Measurements from ENCODE around the gene SPON2. TPM values are rescaled to one million over a fixed set of nuclear protein-coding genes. Genes with fewer than 3 reads are reported as not detected.
"Not testable (repeated sequence)": the region's sequence is repeated elsewhere in the genome, so short reads cannot be mapped to it uniquely, and the experiment has no call there.

Gene SPON2
- polyA plus RNA-seq, 4 donors = 12.7 to 61.0 (median 44.3) TPM

DNA sequence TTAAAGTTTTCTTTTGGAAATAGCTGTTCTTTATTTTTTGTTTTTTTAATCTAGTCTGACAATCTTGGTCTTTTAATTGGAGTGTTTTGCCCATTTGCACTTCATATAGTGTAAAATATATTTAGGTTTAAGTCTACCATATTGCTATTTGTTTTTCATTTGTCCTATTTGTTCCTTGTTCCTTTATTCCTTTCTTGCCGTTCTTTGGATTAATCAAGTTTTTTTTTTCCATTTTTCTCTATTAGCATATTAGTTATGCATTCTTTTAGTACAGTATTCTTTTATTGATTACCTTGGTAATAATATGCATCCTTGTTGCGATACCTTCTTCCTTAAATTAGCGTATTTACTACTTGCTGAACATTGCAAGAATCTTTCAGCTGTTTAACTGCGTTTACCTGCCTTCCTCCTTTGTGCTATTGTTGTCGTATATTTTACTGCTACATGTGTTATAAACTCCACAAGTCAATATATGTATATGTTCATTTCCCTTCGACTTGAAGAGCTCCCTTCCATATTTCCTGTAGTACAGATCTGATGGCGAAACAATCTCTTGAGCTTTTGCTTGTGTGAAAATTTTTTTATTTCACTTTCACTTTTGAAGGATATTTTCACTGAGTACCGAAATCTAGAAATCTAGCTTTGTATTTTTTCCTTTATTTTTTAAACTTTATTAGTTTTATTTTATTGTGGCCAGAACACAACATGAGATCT lies 35.2 kb downstream of the SPON2 start:
- Histone ChIP-seq H3K27me3 (ENCODE audit: control insufficient read depth in 3 of 3, insufficient read depth in 3 of 3, low read length in 3 of 3) (no peaks in the 10 kb centered on the region), H3K27ac (ENCODE audit: low read depth in 1 of 3, low read length in 2 of 3) (no peak overlapping the region), H3K36me3 (ENCODE audit: control insufficient read depth in 3 of 3, insufficient read depth in 2 of 3, low read depth in 1 of 3, low read length in 3 of 3) (no peaks in the 10 kb centered on the region), H3K9me3 (ENCODE audit: control insufficient read depth in 2 of 2, insufficient read depth in 1 of 2, low read depth in 1 of 2, low read length in 1 of 2) (no peaks in the 10 kb centered on the region), H3K4me1 (ENCODE audit: control insufficient read depth in 3 of 3, insufficient read depth in 2 of 3, low read depth in 1 of 3, low read length in 2 of 3) (peaks cover 0 to 3% (median 0%) of the 10 kb centered on the region in 3 donors), H3K4me3 (ENCODE audit: low read depth in 1 of 3, low read length in 3 of 3) (peak overlapping the region in 1 of 3 donors; percentile 11)
- peak in 1 of 2 donors; percentile 49 for DNase-seq
- WGBS, 3 donors = 29 to 53% (median 32%) methylated on average over 8 of the region's 8 CpGs
- peak; percentile 30 for FAIRE-seq

DNA sequence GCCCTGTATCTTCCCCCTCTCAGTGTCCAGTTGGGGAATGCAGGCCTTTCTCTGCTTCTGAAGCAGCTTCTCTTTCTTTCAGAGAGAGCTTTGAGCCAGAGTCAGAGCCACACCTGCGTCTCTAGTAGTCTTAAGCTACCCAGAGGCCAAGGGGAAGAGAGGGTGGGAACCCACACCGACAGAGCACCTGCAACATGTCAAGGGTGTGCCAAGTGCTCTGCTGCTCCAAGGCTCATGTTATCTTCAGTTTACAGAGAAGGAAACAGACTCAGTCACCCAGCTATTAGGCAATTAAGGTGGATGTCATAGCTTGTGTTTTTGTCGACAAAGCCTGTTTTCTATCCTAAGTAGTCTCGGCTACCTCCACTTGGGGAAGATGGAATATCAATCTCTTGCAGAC lies 36.3 kb downstream of the SPON2 start:
- FAIRE-seq (no peak), DNase-seq (peak; percentile 78 to 87)
- no peak overlapping the region for H3K4me3 ChIP-seq (ENCODE audit: low read depth in 1 of 3, low read length in 3 of 3)
- H3K9me3 ChIP-seq (ENCODE audit: control insufficient read depth in 2 of 2, insufficient read depth in 1 of 2, low read depth in 1 of 2, low read length in 1 of 2) = no peaks in the 10 kb centered on the region
- no peaks in the 10 kb centered on the region for H3K36me3 ChIP-seq (ENCODE audit: control insufficient read depth in 3 of 3, insufficient read depth in 2 of 3, low read depth in 1 of 3, low read length in 3 of 3)
- H3K27me3 ChIP-seq (ENCODE audit: control insufficient read depth in 3 of 3, insufficient read depth in 3 of 3, low read length in 3 of 3) = no peaks in the 10 kb centered on the region
- peak overlapping the region in 1 of 3 donors; percentile 18 for H3K27ac ChIP-seq (ENCODE audit: low read depth in 1 of 3, low read length in 2 of 3)
- WGBS, 3 donors = 7 to 30% (median 21%) methylated on average over 4 of the region's 4 CpGs
- H3K4me1 ChIP-seq (ENCODE audit: control insufficient read depth in 3 of 3, insufficient read depth in 2 of 3, low read depth in 1 of 3, low read length in 2 of 3) = peaks cover 0 to 3% (median 0%) of the 10 kb centered on the region in 3 donors

DNA sequence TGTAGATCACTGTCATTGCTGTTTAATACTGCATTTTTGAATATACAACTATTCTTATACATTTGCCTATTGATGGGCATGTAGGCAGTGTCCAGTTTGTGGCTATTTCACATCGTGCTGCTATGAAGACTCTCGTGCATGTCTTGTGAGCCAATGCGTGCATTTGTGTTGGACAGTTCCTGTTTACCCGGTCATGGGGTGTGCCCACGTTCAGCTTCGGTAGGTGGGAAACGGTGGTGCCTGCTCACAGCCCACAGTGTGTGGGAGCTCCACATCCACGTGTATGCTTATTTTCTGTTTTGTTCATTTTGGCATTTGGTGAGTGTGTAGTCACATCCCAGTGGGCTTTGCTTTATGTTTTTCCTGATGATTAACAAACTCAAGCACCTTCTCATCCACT lies 39.4 kb downstream of the SPON2 start:
- H3K27me3 ChIP-seq (ENCODE audit: control insufficient read depth in 3 of 3, insufficient read depth in 3 of 3, low read length in 3 of 3) = no peaks in the 10 kb centered on the region
- H3K4me1 ChIP-seq (ENCODE audit: control insufficient read depth in 3 of 3, insufficient read depth in 2 of 3, low read depth in 1 of 3, low read length in 2 of 3) = peaks cover 0 to 3% (median 0%) of the 10 kb centered on the region in 3 donors
- H3K27ac ChIP-seq (ENCODE audit: low read depth in 1 of 3, low read length in 2 of 3) = no peak overlapping the region
- DNase-seq (no peak), FAIRE-seq (no peak)
- no peaks in the 10 kb centered on the region for H3K9me3 ChIP-seq (ENCODE audit: control insufficient read depth in 2 of 2, insufficient read depth in 1 of 2, low read depth in 1 of 2, low read length in 1 of 2)
- 66 to 76% (median 75%) methylated on average over 8 of the region's 8 CpGs for WGBS, 3 donors
- H3K36me3 ChIP-seq (ENCODE audit: control insufficient read depth in 3 of 3, insufficient read depth in 2 of 3, low read depth in 1 of 3, low read length in 3 of 3) = no peaks in the 10 kb centered on the region
- no peak overlapping the region for H3K4me3 ChIP-seq (ENCODE audit: low read depth in 1 of 3, low read length in 3 of 3)

DNA sequence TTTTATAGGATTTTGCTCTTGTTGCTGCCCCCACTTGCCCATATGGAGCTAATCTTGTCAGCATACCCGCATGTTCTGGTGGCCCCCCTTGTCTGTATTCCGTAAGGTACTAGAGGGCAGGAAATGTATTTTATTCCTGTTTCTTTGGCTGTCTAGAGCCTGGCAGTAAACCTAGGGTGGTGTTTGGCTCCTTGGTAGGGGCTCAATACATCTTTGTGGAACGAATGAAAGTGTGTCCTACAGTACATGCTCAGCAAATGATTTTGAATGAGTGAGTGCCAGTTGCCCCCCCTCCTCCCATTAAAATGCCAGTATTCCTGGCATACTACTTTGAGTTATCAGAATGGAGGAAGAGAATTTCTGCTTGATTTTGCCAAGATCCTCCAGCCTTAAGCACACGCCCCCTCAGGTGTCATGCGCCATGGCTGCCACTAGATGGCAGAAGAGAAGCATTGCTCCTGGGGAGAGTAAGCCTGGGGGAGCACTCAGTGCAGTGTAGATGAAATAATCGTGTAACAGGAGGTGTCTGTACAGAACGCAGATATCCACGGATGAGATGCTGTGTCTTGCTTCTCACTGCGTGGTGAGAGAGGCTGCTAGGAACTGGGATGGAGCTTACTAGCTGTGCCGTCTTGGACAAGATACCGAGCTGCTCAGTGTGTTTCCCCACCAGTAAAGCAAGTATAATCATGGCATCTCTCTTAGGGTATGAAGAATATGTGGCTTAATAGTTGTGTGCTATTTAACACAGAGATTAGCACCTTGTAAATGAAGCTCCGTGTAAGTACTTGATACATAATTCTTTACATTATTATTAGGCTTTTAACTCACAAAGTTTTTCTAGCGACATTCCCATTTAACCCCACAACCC lies 41.8 kb downstream of the SPON2 start:
- 21 to 25% (median 25%) methylated on average over 13 of the region's 13 CpGs for WGBS, 3 donors
- H3K27me3 ChIP-seq (ENCODE audit: control insufficient read depth in 3 of 3, insufficient read depth in 3 of 3, low read length in 3 of 3) = peaks cover 0 to 5% (median 0%) of the 10 kb centered on the region in 3 donors
- no peak for FAIRE-seq
- H3K36me3 ChIP-seq (ENCODE audit: control insufficient read depth in 3 of 3, insufficient read depth in 2 of 3, low read depth in 1 of 3, low read length in 3 of 3) = no peaks in the 10 kb centered on the region
- no peak overlapping the region for H3K4me3 ChIP-seq (ENCODE audit: low read depth in 1 of 3, low read length in 3 of 3)
- no peaks in the 10 kb centered on the region for H3K4me1 ChIP-seq (ENCODE audit: control insufficient read depth in 3 of 3, insufficient read depth in 2 of 3, low read depth in 1 of 3, low read length in 2 of 3)
- H3K9me3 ChIP-seq (ENCODE audit: control insufficient read depth in 2 of 2, insufficient read depth in 1 of 2, low read depth in 1 of 2, low read length in 1 of 2) = no peaks in the 10 kb centered on the region
- DNase-seq = peak; percentile 85
- no peak overlapping the region for H3K27ac ChIP-seq (ENCODE audit: low read depth in 1 of 3, low read length in 2 of 3)

DNA sequence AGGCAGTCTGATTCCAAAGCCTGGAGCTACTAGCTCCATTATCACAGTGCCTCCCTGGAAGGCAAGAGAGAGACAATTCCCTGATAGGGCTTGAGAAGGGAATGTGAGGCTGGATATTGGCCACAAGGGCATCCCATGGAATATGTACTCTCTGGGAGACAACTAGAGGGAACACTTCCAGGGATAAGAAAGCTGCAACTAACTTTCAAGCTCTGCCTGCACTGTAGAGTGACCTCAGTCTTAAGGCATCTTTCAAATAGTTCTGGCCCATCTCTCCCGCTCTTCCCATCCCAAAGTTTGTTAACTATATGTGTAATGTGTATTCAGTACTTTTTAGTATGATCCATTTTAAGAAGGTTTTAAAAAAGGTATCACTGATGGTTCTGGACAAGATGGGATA lies 45.9 kb downstream of the SPON2 start:
- WGBS, 3 donors = 64 to 92% (median 89%) methylated on average over 1 of the region's 1 CpG
- Histone ChIP-seq H3K4me1 (ENCODE audit: control insufficient read depth in 3 of 3, insufficient read depth in 2 of 3, low read depth in 1 of 3, low read length in 2 of 3) (no peaks in the 10 kb centered on the region), H3K36me3 (ENCODE audit: control insufficient read depth in 3 of 3, insufficient read depth in 2 of 3, low read depth in 1 of 3, low read length in 3 of 3) (no peaks in the 10 kb centered on the region), H3K9me3 (ENCODE audit: control insufficient read depth in 2 of 2, insufficient read depth in 1 of 2, low read depth in 1 of 2, low read length in 1 of 2) (no peaks in the 10 kb centered on the region), H3K27ac (ENCODE audit: low read depth in 1 of 3, low read length in 2 of 3) (no peak overlapping the region), H3K27me3 (ENCODE audit: control insufficient read depth in 3 of 3, insufficient read depth in 3 of 3, low read length in 3 of 3) (peaks cover 0 to 5% (median 0%) of the 10 kb centered on the region in 3 donors), H3K4me3 (ENCODE audit: low read depth in 1 of 3, low read length in 3 of 3) (no peak overlapping the region)
- FAIRE-seq = no peak
- no peak for DNase-seq

DNA sequence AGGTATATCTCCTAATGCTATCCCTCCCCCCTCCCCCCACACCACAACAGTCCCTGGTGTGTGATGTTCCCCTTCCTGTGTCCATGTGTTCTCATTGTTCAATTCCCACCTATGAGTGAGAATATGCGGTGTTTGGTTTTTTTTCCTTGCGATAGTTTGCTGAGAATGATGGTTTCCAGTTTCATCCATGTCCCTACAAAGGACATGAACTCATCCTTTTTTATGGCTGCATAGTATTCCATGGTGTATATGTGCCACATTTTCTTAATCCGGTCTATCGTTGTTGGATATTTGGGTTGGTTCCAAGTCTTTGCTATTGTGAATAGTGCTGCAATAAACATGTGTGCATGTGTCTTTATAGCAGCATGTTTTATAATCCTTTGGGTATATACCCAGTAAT lies 46.9 kb downstream of the SPON2 start:
- DNase-seq; H3K27ac ChIP-seq (ENCODE audit: low read depth in 1 of 3, low read length in 2 of 3); FAIRE-seq; H3K36me3 ChIP-seq (ENCODE audit: control insufficient read depth in 3 of 3, insufficient read depth in 2 of 3, low read depth in 1 of 3, low read length in 3 of 3); H3K4me3 ChIP-seq (ENCODE audit: low read depth in 1 of 3, low read length in 3 of 3); H3K27me3 ChIP-seq (ENCODE audit: control insufficient read depth in 3 of 3, insufficient read depth in 3 of 3, low read length in 3 of 3); H3K4me1 ChIP-seq (ENCODE audit: control insufficient read depth in 3 of 3, insufficient read depth in 2 of 3, low read depth in 1 of 3, low read length in 2 of 3); H3K9me3 ChIP-seq (ENCODE audit: control insufficient read depth in 2 of 2, insufficient read depth in 1 of 2, low read depth in 1 of 2, low read length in 1 of 2): not testable (repeated sequence)
- WGBS, 3 donors = 94 to 100% (median 94%) methylated on average over 4 of the region's 4 CpGs

DNA sequence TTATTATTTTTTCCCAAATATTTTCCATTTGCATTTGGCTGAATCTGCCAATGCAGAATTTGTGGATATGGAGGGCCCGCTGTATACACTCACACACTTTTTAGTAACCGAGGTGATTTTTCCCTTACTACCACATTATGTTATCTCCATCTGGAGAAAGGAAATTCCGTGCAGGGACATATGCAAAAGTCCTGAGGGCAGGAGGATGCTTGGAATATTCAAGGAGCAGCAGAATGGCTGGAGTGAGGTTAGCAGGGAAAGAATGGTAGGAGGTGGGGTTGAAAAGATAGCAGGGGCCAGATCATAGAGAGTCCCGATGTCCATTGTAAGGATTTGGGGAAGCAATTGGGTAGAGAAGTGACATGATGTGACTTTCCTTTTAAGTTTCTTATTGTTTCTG lies 47.6 kb downstream of the SPON2 start:
- Histone ChIP-seq H3K4me1 (ENCODE audit: control insufficient read depth in 3 of 3, insufficient read depth in 2 of 3, low read depth in 1 of 3, low read length in 2 of 3) (no peaks in the 10 kb centered on the region), H3K9me3 (ENCODE audit: control insufficient read depth in 2 of 2, insufficient read depth in 1 of 2, low read depth in 1 of 2, low read length in 1 of 2) (no peaks in the 10 kb centered on the region), H3K27me3 (ENCODE audit: control insufficient read depth in 3 of 3, insufficient read depth in 3 of 3, low read length in 3 of 3) (peaks cover 0 to 5% (median 0%) of the 10 kb centered on the region in 3 donors), H3K4me3 (ENCODE audit: low read depth in 1 of 3, low read length in 3 of 3) (no peak overlapping the region), H3K36me3 (ENCODE audit: control insufficient read depth in 3 of 3, insufficient read depth in 2 of 3, low read depth in 1 of 3, low read length in 3 of 3) (no peaks in the 10 kb centered on the region), H3K27ac (ENCODE audit: low read depth in 1 of 3, low read length in 2 of 3) (no peak overlapping the region)
- DNase-seq = no peak
- 83 to 90% (median 86%) methylated on average over 4 of the region's 4 CpGs for whole genome bisulfite sequencing, 3 donors
- FAIRE-seq = no peak

DNA sequence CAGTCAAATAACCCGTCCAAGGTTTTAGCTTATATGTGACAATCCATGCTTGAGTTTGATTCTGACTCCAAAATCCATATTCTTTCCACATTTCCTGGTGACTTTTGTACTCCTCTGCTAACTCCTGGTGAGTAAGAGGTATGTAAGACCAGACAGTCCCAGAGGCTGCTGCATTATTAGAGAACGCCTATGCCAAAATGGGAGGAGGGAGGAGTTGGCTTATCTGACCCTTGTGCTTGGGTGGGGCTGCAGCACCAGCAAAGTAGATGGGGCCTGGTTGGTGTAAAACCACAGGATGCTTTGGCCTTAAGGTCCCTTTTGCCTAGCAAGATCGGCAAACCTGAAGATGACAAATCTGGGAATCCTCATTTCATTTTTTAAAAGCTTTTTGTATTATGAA lies 49.9 kb downstream of the SPON2 start:
- peaks cover 0 to 5% (median 0%) of the 10 kb centered on the region in 3 donors for H3K27me3 ChIP-seq (ENCODE audit: control insufficient read depth in 3 of 3, insufficient read depth in 3 of 3, low read length in 3 of 3)
- DNase-seq = peak in 1 of 2 donors; percentile 77
- H3K4me3 ChIP-seq (ENCODE audit: low read depth in 1 of 3, low read length in 3 of 3) = no peak overlapping the region

More for the DNA sequence above, 49.9 kb downstream of the SPON2 start:
- Histone ChIP-seq H3K4me1 (ENCODE audit: control insufficient read depth in 3 of 3, insufficient read depth in 2 of 3, low read depth in 1 of 3, low read length in 2 of 3) (no peaks in the 10 kb centered on the region), H3K27ac (ENCODE audit: low read depth in 1 of 3, low read length in 2 of 3) (no peak overlapping the region), H3K36me3 (ENCODE audit: control insufficient read depth in 3 of 3, insufficient read depth in 2 of 3, low read depth in 1 of 3, low read length in 3 of 3) (no peaks in the 10 kb centered on the region), H3K9me3 (ENCODE audit: control insufficient read depth in 2 of 2, insufficient read depth in 1 of 2, low read depth in 1 of 2, low read length in 1 of 2) (no peaks in the 10 kb centered on the region)
- FAIRE-seq = no peak
- WGBS, 3 donors = 23 to 61% (median 57%) methylated on average over 3 of the region's 3 CpGs

All from small intestine (tissue), 7 donors.